ENCODE data around the gene NUDT4. TPM values are rescaled to one million over a fixed set of nuclear protein-coding genes. Genes with fewer than 3 reads are reported as not detected.
"Not testable (repeated sequence)": the region's sequence is repeated elsewhere in the genome, so short reads cannot be mapped to it uniquely, and the experiment has no call there.

The NUDT4 gene
- total RNA-seq, 6 donors from 2014 or later, result 23.0 to 60.3 (median 34.0) TPM

GRCh38 chr12:93408813-93409212, 31.1 kb downstream of the NUDT4 start:
- TF ChIP-seq EP300 (IDR thresholded peaks at IDR 0.05) (no peak), POLR2AphosphoS5 (IDR thresholded peaks at IDR 0.05) (no peak), CTCF (IDR thresholded peaks at IDR 0.05) (no peak), POLR2A (IDR thresholded peaks at IDR 0.05) (no peak)
- DNase-seq, result no peak
- H3K4me1 ChIP-seq, result peaks cover 14 to 28% (median 19%) of the 10 kb centered on the region in 4 donors

GRCh38 chr12:93409343-93410187, 31.8 kb downstream of the NUDT4 start:
- H3K27ac ChIP-seq; H3K4me3 ChIP-seq; DNase-seq; ATAC-seq (ENCODE audit: low FRiP score in 2 of 2); H3K27me3 ChIP-seq; H3K9me3 ChIP-seq: not testable (repeated sequence)
- Histone ChIP-seq H3K4me1 (peaks cover 15 to 23% (median 19%) of the 10 kb centered on the region in 4 donors), H3K36me3 (peaks cover 0 to 27% (median 2%) of the 10 kb centered on the region in 4 donors)
- WGBS, 2 donors, result 58 to 59% methylated on average over 4 of the region's 4 CpGs

More at GRCh38 chr12:93408813-93409212, 31.1 kb downstream of the NUDT4 start:
- Histone ChIP-seq H3K36me3 (peaks cover 0 to 27% (median 2%) of the 10 kb centered on the region in 4 donors), H3K4me3 (no peak overlapping the region), H3K9me3 (no peaks in the 10 kb centered on the region), H3K27ac (no peak overlapping the region), H3K27me3 (no peaks in the 10 kb centered on the region)
- no peak for ATAC-seq (ENCODE audit: low FRiP score in 2 of 2)

- H3K27ac ChIP-seq, result peak overlapping the region in 2 of 4 donors; percentile 24
- not testable (repeated sequence) for H3K4me3 ChIP-seq
Measured at GRCh38 chr12:93411060-93411459, 33.3 kb downstream of the NUDT4 start.

GRCh38 chr12:93412396-93412795, 34.7 kb downstream of the NUDT4 start:
- H3K27ac ChIP-seq, result peak overlapping the region in 2 of 4 donors; percentile 24 to 31
- ATAC-seq (ENCODE audit: low FRiP score in 2 of 2); DNase-seq: not testable (repeated sequence)

More at GRCh38 chr12:93411060-93411459, 33.3 kb downstream of the NUDT4 start:
- peaks cover 20 to 33% (median 27%) of the 10 kb centered on the region in 4 donors for H3K4me1 ChIP-seq
- not testable (repeated sequence) for H3K9me3 ChIP-seq, H3K27me3 ChIP-seq, DNase-seq
- peaks cover 0 to 27% (median 2%) of the 10 kb centered on the region in 4 donors for H3K36me3 ChIP-seq
- WGBS, 2 donors, result 44 to 53% methylated on average over 6 of the region's 6 CpGs
- ATAC-seq (ENCODE audit: low FRiP score in 2 of 2), result peak in 1 of 2 donors; percentile 34

GRCh38 chr12:93413064-93413463, 35.3 kb downstream of the NUDT4 start:
- Histone ChIP-seq H3K27ac (peak overlapping the region in 2 of 4 donors; percentile 31 to 32), H3K36me3 (peaks cover 0 to 17% (median 2%) of the 10 kb centered on the region in 4 donors), H3K9me3 (no peaks in the 10 kb centered on the region), H3K4me1 (peaks cover 25 to 34% (median 27%) of the 10 kb centered on the region in 4 donors), H3K27me3 (no peaks in the 10 kb centered on the region), H3K4me3 (no peak overlapping the region)
- TF ChIP-seq CTCF (IDR thresholded peaks at IDR 0.05) (no peak), EP300 (IDR thresholded peaks at IDR 0.05) (no peak), POLR2AphosphoS5 (IDR thresholded peaks at IDR 0.05) (no peak), POLR2A (IDR thresholded peaks at IDR 0.05) (no peak)
- DNase-seq, result no peak
- no peak for ATAC-seq (ENCODE audit: low FRiP score in 2 of 2)
- 43 to 46% methylated on average over 3 of the region's 3 CpGs for WGBS, 2 donors

More at GRCh38 chr12:93412396-93412795, 34.7 kb downstream of the NUDT4 start:
- peaks cover 25 to 34% (median 27%) of the 10 kb centered on the region in 4 donors for H3K4me1 ChIP-seq
- H3K4me3 ChIP-seq, H3K9me3 ChIP-seq, H3K27me3 ChIP-seq: not testable (repeated sequence)
- peaks cover 0 to 21% (median 2%) of the 10 kb centered on the region in 4 donors for H3K36me3 ChIP-seq
- 73 to 75% methylated on average over 8 of the region's 8 CpGs for WGBS, 2 donors

GRCh38 chr12:93415723-93416464, 38.2 kb downstream of the NUDT4 start:
- DNase-seq (no peak), ATAC-seq (ENCODE audit: low FRiP score in 2 of 2) (peak in 1 of 2 donors; percentile 19)
- WGBS, 2 donors, result 67 to 68% methylated on average over 3 of the region's 3 CpGs
- Histone ChIP-seq H3K27ac (no peak overlapping the region), H3K4me1 (peaks cover 30 to 40% (median 33%) of the 10 kb centered on the region in 4 donors), H3K9me3 (no peaks in the 10 kb centered on the region), H3K27me3 (no peaks in the 10 kb centered on the region), H3K4me3 (no peak overlapping the region), H3K36me3 (peaks cover 0 to under 1% (median 0%) of the 10 kb centered on the region in 4 donors)
- no peak for TF ChIP-seq CTCF (IDR thresholded peaks at IDR 0.05)
- TF ChIP-seq POLR2AphosphoS5 (IDR thresholded peaks at IDR 0.05), result no peak
- TF ChIP-seq POLR2A (IDR thresholded peaks at IDR 0.05), result no peak

All from upper lobe of left lung (tissue), 6 donors.